ENCODE data around the gene LIMCH1. TPM values are rescaled to one million over a fixed set of nuclear protein-coding genes. Genes with fewer than 3 reads are reported as not detected.

LIMCH1 gene
- total and polyA plus RNA-seq, 2 of the 8 experiments (the other 6 are each of a cell fraction or from before 2014, with no cell fraction given): 2.7 to 3.0 TPM

GRCh38 chr4:41624765-41625164, 86.8 kb downstream of the LIMCH1 start:
- Histone ChIP-seq H4K91ac (replicated peaks; ENCODE audit: insufficient read length, low read length) (no peak overlapping the region), H3K23ac (ENCODE audit: insufficient read length) (no peak overlapping the region), H2BK20ac (ENCODE audit: low read length) (no peak overlapping the region), H3K79me2 (ENCODE audit: control insufficient read depth in 1 of 2, insufficient read depth in 2 of 2, low read length in 2 of 2) (no peaks in the 10 kb centered on the region), H3K56ac (replicated peaks; ENCODE audit: insufficient read length, low read depth, low read length) (no peak overlapping the region), H3K4me1 (replicated peaks in 1 of 4; ENCODE audit: control insufficient read depth in 3 of 4, insufficient read depth in 4 of 4, low read length in 3 of 4) (peaks cover 4 to 14% (median 13%) of the 10 kb centered on the region in 4 experiments), H3K23me2 (ENCODE audit: low read depth, low read length) (no peaks in the 10 kb centered on the region), H3K9me3 (ENCODE audit: insufficient read depth in 2 of 2, low read depth in 1 of 2, low read length in 1 of 2) (no peaks in the 10 kb centered on the region), H3K27ac (ENCODE audit: low read depth, low read length) (no peak overlapping the region), H3K4me2 (ENCODE audit: insufficient read depth in 1 of 2, low read depth in 2 of 2, low read length in 2 of 2) (no peak overlapping the region), H4K5ac (ENCODE audit: insufficient read length, low read depth, low read length) (no peak overlapping the region), H3K36me3 (ENCODE audit: control insufficient read depth in 2 of 4, insufficient read depth in 4 of 4, low read length in 3 of 4) (no peaks in the 10 kb centered on the region), H4K8ac (ENCODE audit: extremely low read depth, insufficient read depth, low read length) (no peak overlapping the region), H3K14ac (ENCODE audit: insufficient read length) (no peak overlapping the region), H2AFZ (ENCODE audit: low read length) (no peak overlapping the region; the same call in 1 of the 2 replicates), H2BK15ac (ENCODE audit: low read length) (no peak overlapping the region), H3K4ac (replicated peaks; ENCODE audit: insufficient read length, low read depth, low read length) (no peak overlapping the region), H3K9ac (replicated peaks in 1 of 4; ENCODE audit: extremely low read depth in 1 of 4, low read depth in 3 of 4, low read length in 3 of 4) (no peak overlapping the region), H3K4me3 (ENCODE audit: extremely low read depth in 1 of 4, insufficient read depth in 2 of 4, low read depth in 3 of 4, low read length in 4 of 4) (no peak overlapping the region), H3K79me1 (ENCODE audit: low read depth, low read length) (no peaks in the 10 kb centered on the region), H2BK12ac (ENCODE audit: low read depth, low read length) (no peak overlapping the region; the same call in 1 of the 2 replicates), H3K18ac (ENCODE audit: extremely low read depth, low read length) (no peak overlapping the region; the same call in 1 of the 2 replicates), H2BK5ac (ENCODE audit: low read depth, low read length) (no peak overlapping the region), H2AK5ac (ENCODE audit: low read depth, low read length) (no peak overlapping the region), H4K20me1 (replicated peaks in 1 of 2; ENCODE audit: control insufficient read depth in 1 of 2, insufficient read depth in 2 of 2, low read length in 2 of 2) (no peaks in the 10 kb centered on the region), H3K27me3 (replicated peaks in 1 of 4; ENCODE audit: control insufficient read depth in 3 of 4, extremely low read depth in 1 of 4, insufficient read depth in 3 of 4, low read length in 3 of 4) (no peaks in the 10 kb centered on the region), H2BK120ac (replicated peaks; ENCODE audit: low read depth, low read length) (no peak overlapping the region)
- FAIRE-seq: no peak
- no peak for TF ChIP-seq CHD2 (IDR thresholded peaks at IDR 0.05; ENCODE audit: low read length)
- TF ChIP-seq EP300 (IDR thresholded peaks at IDR 0.05; ENCODE audit: borderline replicate concordance in 1 of 2, low read depth in 2 of 2, low read length in 2 of 2): no peak
- TF ChIP-seq POLR2AphosphoS5 (IDR thresholded peaks at IDR 0.05; ENCODE audit: low read depth, low read length): no peak
- TF ChIP-seq TCF12 (IDR thresholded peaks at IDR 0.05; ENCODE audit: low read depth, low read length): no peak
- TF ChIP-seq E2F6 (IDR thresholded peaks at IDR 0.05): no peak
- no peak for TF ChIP-seq TBP (IDR thresholded peaks at IDR 0.05; ENCODE audit: low read depth, low read length)
- no peak for TF ChIP-seq BACH1 (IDR thresholded peaks at IDR 0.05; ENCODE audit: low read length)
- no peak for TF ChIP-seq KDM5A (IDR thresholded peaks at IDR 0.05; ENCODE audit: low read length)
- TF ChIP-seq RBBP5 (IDR thresholded peaks at IDR 0.05; ENCODE audit: borderline replicate concordance, low read depth, low read length): no peak
- no peak for TF ChIP-seq CREB1 (IDR thresholded peaks at IDR 0.05)
- no peak for TF ChIP-seq CBX8 (IDR thresholded peaks at IDR 0.05; ENCODE audit: borderline replicate concordance, low read depth, low read length)
- no peak for DNase-seq (ENCODE audit: low read depth in 1 of 2, low spot score in 2 of 2)
- CTCF ChIA-PET (ENCODE audit: partially characterized antibody): interaction anchor here (1.0 to 4.4 kb wide), 4 partner anchors 13 to 343 kb away, joined by 3 to 19 read pairs (median 4); no protein-coding TSS in a partner anchor
- 86% methylated on average over 3 of the region's 3 CpGs; no CpG with 5 or more reads in 1 of the 2 experiments for WGBS, 2 experiments (ENCODE audit: extremely low coverage in 1 of 2, insufficient coverage in 1 of 2, insufficient read length in 1 of 2, insufficient replicate concordance in 2 of 2, low coverage in 1 of 2, low lambda C conversion rate in 2 of 2, missing lambda C conversion rate in 1 of 2)
- POLR2A ChIA-PET (ENCODE audit: partially characterized antibody): interaction anchor here (1.3 to 1.5 kb wide), 3 partner anchors 9 to 368 kb away, joined by 3 to 5 read pairs (median 3); partner anchors contain the start of gene UCHL1
